Activated CD4-positive, alpha-beta T cell treated with anti-CD3 and anti-CD28 coated beads, Interleukin-2, Interleukin-4, amounts not matched to agents 100 ng/mL and 50 ng/mL, durations not matched to agents 16 hours and 8 hours (primary cell): ENCODE results near the gene BCAS3.

ENCODE experiments used
- DNase-seq: peaks from one replicate; pipeline ENCODE4 v3.0.0-alpha.2; 2020; ENCODE audit warnings: low spot score

BCAS3 gene

DNA sequence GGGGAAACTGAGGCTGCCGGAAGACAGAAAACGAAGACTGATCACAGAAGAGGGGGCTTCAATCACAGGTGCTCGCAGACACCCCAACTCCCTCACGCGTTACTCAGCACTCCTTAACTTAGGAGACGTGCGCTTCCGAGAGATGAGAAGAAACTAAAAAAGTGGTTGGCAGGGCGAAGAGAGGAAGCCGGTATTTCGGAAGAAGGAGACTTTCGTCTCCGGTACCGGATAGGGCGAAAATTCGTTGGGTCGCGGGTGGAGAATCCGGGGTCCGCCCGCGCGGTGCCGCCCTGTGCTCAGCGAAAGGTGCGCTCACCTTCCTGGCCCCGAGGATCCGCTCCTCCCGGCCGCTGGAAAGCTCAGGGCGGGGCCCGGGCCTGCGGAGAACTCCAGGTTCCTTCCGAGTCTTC lies 721.1 kb downstream of the BCAS3 start:
- no peak for DNase-seq

DNA sequence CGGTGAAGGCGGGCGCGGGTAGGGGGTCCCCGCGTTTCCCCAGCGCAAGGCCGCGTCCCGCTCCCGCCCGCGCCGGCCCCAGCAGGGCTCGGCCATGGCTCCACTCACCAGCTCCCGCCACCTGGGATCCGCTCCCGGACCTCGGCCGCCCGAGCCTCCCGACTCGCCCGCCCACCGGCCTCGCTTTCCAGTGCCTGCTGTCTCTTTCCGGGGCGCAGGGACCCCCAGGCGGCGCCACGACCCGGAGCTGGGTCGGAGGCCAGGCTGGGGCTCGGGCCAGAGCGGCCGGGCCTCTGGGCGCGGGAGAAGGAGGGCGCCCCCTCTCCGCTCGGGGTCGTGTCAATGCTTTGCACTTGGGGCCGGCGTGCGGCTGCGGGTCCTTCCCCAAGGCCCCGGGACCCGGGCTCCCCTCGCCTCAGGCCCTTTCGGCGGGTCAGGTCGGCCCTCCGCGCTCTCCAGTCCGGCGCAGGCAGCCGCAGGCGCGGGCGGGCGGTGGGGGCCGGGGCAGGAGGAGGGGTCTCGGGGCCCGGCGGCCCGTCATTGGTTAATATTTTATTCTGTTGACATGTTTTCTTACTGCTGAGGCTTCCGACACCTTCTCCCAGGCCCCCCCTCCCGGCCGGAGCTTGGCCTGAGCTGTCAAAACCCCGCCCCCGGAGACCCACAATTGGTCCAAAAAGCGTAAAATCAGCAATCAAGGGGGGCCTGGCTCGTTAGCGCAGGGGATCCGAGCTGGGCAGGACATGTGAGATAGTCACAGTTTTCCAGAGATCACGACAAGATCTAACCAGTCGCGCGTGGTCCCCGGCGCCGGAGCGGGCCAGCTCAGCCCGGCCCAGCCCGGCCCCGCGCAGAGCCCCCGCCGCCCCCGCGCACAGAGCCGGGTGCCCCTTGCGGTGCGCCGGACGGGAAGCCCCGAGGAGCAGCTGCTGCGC lies 721.7 kb downstream of the BCAS3 start, which contains the start of gene TBX2:
Gene TBX2 (plus strand): TSS at position 713 of the 935 bp plus-strand sequence. CDS start 334 bp downstream, outside the sequence.
- DNase-seq, result no peak

DNA sequence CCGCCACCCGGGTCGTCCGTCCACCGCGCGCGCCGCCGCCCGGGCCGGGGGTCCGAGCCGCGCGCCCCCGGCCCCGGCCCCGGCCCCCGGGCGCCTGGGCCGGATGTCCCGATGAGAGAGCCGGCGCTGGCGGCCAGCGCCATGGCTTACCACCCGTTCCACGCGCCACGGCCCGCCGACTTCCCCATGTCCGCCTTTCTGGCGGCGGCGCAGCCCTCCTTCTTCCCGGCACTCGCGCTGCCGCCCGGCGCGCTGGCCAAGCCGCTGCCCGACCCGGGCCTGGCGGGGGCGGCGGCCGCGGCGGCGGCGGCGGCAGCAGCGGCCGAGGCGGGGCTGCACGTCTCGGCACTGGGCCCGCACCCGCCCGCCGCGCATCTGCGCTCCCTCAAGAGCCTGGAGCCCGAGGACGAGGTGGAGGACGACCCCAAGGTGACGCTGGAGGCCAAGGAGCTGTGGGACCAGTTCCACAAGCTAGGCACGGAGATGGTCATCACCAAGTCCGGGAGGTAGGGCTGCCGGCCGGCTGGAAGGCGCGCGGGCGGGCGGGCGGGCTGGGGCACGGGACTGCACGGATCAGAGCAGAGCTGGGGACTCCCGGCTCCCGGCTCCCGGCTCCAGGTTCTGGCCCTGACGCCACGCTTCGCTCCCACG lies 722.5 kb downstream of the BCAS3 start:
- DNase-seq, result no peak

- no peak for DNase-seq
These were observed 723.2 kb downstream of the BCAS3 start for GRCh38 chr17:61400717-61401388.

DNA sequence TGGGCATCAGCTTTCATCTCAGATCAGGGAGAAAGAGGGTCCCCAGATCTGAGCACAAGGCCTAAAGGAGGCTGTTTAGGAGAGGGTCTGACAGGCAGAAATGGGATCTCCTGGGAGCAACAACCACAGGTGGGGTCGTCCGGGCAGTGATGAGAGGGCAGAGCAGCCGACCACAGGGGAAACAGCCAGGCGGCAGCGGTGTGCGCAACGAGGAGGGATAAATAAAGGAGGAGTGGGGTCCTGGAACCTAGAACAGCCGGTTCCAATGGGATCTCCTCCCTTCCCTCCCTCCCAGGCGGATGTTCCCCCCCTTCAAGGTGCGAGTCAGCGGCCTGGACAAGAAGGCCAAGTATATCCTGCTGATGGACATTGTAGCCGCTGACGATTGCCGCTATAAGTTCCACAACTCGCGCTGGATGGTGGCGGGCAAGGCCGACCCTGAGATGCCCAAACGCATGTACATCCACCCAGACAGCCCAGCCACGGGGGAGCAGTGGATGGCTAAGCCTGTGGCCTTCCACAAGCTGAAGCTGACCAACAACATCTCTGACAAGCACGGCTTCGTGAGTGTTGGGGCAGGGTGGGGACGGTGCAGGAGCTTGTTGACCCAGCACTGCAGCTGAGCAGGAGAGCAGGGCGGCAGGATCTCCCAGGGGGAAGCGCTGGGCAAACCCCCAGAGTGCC lies 723.9 kb downstream of the BCAS3 start:
- DNase-seq, result no peak

DNA sequence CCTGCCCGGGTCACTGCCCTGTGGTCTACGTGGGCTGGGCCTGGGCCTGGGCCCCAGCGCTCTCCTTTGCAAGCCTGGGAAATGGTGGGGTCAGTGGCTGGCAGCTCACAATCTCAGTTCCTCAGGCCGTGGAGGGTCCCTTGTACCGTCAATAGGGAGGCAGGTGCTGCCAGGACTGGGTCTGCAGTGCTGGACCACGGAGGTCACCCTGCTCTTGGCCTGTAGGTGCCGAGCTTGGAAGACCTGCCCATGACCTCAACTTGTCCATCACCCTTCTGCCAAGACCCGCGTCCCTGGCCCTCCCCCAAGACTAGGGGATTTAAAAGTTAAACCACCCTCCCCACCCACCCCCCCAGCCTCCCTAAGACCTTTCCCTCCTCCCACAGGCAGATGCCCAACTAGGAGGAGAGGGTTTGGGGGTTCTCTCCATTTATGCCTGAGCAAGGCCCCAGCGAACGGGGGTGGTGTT lies 724.5 kb downstream of the BCAS3 start:
- DNase-seq, result no peak

DNA sequence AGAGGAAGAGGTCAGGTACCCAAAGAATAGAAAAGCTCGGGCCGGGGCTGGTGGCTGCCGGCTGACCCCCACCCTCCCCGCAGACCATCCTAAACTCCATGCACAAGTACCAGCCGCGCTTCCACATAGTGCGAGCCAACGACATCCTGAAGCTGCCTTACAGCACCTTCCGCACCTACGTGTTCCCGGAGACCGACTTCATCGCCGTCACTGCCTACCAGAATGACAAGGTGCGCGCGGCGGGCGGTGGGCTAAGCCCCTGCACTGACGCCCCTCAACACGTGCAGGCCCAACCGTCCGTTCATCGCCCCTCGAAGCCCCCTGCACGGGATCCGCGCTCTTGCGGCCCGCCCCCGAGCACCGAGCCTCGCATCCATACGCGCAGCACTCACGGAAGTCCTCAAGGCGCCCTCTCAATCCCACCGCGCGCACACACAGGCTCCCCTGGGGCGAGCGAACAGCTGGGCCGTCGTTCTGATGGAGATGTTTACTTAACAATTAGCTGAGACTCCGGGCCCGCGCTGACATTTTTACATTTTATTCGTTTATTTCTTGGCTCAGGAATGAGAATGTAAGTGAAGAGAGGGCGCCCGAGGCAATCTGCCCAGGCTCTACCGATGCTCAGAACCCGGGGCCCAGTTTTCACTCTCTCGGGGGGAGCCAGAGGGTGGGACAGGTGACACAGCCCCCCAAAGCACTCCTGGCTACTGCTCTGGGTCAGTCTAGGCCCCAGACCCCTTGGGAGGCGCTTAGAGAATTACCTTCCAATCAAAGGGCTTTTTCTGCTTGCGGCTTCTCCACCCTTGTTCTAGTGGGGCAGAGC lies 725.5 kb downstream of the BCAS3 start:
- no peak for DNase-seq

DNA sequence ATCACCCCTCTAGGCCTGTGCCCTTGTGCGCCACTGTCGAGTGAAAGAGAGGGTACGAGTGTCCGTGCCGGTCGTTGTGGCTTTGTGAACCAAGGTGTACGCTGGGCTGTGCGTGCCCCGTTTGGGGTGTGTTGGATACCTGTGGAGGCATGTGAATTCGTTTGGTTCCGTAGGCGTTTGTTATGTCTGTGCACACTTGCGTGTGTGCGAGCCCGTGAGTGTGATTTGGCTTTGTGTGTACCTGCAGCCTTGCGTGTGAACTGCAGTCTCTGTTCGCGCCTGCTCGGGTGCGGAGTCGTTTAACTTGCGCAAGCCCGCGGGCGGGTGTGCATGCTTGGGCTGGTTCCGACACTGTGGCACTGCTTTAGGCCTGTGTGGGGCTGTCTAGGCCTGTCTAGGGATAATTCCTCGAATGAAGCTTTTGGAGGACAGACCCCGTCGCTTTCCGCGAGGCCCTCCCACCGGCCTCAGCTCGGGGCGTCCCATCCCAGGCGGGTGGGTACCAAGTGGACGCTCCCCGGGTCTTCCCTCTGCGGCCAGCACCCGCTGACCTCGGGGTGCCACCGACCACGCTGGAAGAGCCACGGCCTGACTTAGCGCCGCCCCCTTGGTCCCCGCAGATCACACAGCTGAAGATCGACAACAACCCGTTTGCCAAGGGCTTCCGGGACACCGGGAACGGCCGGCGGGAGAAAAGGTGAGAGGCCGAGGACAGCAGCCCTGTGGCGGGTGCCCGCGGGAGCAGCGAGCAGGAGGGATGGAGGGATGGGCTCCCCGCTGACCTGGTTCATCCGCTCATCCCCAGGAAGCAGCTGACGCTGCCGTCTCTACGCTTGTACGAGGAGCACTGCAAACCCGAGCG lies 726.4 kb downstream of the BCAS3 start:
- no peak for DNase-seq

GRCh38 chr17:61404663-61404912 lies 726.9 kb downstream of the BCAS3 start:
- no peak for DNase-seq

GRCh38 chr17:61404913-61405685 lies 727.4 kb downstream of the BCAS3 start:
- DNase-seq, result no peak

GRCh38 chr17:61405686-61406536 lies 728.3 kb downstream of the BCAS3 start:
- no peak for DNase-seq

GRCh38 chr17:61406537-61406845 lies 728.8 kb downstream of the BCAS3 start:
- no peak for DNase-seq

DNA sequence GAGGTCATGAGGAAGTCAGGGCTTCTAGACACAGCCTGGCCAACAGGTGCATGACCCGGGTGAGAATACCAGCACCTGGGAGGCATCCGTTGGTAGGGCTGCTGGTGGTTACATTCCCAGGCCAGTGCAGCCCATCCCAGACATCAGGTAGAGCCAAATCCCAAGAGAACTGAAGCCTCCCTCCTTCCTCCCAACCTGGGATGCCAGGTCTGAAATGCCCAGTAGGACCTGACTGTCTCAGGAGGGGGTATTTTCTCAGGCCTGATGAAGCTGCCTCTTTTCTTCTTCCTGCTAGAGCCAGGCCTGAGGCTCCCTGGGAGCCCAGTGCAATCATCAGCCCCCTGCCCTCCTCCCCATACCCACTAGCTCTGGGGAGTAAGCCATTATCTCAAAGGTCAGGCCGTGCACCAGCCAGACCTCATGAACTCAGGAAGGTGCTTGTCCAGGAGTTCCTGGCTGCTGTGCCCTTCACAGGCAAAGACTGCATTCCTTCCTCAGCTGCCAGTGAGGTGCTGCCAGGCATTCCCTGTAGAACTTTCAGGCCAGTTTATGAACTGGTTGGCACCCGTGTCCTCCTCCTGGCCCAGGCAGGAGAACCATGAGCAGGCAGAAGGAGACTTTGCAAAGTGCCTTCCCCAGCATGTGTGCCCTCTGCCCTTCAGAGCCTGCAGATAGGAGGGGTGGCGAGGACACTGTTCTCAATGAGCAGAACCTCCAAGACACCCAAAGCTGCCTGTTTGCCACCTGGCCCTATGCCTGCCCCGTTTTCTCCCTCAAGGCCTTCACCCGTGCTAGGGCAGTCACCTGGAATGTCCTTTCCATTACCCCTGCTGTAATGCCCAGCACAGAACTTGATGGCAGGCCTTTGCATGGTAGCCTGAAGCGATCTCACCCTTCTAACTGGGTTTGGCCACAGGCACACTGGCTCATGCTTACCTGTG lies 729.6 kb downstream of the BCAS3 start:
- no peak for DNase-seq

GRCh38 chr17:61408151-61409041 lies 730.7 kb downstream of the BCAS3 start:
- DNase-seq, result no peak

DNA sequence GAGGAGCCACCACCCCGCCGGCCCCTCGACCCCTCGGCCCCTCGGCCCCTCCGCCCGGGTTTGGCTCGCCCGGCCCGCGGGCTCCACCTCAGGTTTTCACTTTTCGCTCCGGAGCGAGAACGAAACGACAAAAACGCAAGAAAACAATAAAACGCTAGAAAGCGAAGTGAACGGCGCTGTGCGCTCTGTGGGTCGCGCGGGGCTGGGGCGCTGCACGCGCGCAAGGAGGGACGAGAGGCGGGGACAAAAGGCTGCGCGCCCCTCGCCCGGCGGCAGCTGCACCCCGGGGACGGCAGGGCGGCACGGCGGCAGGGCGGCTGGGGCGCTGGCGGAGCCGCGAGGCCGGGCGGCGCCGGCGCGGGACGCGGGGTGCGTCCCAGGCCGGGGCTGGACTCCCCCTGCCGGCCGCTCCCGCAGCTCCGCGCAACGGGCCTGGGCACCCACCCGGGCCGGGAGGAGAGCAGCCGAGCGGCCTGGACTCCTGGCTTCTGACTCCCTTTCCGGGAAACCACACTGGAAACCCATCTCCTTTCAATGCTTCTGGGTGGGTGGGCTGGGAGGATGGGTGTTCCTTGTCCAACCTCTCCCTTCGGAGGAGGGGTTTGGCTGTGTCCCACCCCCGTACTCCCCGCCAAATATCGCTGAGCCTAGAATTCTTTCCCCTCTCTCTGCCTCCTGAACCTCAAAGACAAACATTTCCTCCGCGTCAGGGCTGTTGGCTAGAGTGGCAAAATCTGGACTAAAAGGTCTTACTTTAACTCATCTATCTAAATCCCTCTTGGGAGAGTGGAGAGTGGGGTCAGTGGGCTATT lies 731.9 kb downstream of the BCAS3 start:
- DNase-seq, result peak; percentile 23
